Measurements from ENCODE around the gene RARRES2. TPM values are rescaled to one million over a fixed set of nuclear protein-coding genes. Genes with fewer than 3 reads are reported as not detected.

The RARRES2 gene
- total RNA-seq, 2 experiments from 2014 or later, result not detected

DNA sequence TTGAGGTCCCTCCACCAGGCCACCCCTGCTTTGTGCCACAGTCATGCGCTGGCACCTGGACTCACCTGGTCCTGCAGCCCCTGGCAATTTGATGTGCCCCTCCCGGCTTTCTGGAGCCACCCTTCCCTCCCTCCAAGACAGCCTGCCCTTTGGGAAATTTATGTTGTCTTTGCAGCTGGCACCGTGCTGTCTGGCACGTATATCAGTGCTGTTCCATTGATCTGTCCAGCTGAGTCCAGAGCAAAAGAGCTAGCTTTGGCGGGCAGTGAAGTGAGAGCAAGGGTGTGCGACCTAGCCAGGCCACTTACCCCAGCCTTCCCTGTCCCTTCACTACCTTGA is 5.7 kb downstream of the RARRES2 start:
- no peak overlapping the region for H3K27ac Mint-ChIP-seq
- H3K4me1 Mint-ChIP-seq, result peaks cover 7% of the 10 kb centered on the region
- CTCF ChIA-PET, result interaction anchor here (0.7 kb wide), 1 partner anchor 113 kb away, joined by 3 read pairs; no protein-coding TSS in a partner anchor
- ATAC-seq, result no peak
- peaks cover 11% of the 10 kb centered on the region for H3K27me3 Mint-ChIP-seq
- DNase-seq, result no peak
- peaks cover 2% of the 10 kb centered on the region for H3K36me3 Mint-ChIP-seq
- H3K4me3 Mint-ChIP-seq, result no peak overlapping the region
- no peaks in the 10 kb centered on the region for H3K9me3 Mint-ChIP-seq (ENCODE audit: low read depth)

DNA sequence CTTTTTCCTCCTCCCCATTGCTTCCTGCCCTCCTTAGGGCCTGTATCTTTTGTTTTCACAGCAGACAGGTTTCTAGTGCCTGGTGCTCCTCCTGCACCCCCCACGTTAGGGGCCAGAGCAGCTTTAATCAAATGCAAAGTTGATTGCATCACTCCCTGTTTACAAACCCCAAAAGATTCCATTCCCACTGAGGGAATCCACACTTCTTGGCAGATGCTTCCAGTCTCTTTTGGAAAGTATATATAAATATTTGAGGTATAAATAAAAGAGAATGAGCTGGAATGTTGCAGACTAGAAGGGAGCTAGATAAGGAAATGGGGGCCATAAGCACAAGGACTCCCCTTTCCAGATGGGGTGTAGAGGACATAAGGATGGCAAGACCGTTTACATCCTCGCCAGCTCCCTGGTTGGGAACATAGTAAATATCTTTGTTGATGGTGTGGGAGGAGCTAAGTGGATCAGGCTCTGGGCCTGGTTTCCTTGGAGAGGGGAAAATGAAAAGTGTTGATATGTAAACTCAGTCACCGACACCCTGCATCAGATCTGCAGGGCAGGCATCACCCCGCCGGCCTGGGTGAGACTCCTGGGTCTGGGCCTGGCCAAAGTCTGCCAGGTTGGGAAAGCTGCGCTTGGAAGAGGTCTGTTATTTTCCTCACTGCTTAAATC is 6.2 kb downstream of the RARRES2 start:
- CTCF ChIA-PET, result interaction anchor here (0.7 kb wide), 1 partner anchor 114 kb away, joined by 3 read pairs; no protein-coding TSS in a partner anchor
- H3K27me3 Mint-ChIP-seq, result peaks cover 8% of the 10 kb centered on the region
- no peak for ATAC-seq
- DNase-seq, result no peak
- H3K36me3 Mint-ChIP-seq, result peaks cover 2% of the 10 kb centered on the region
- H3K9me3 Mint-ChIP-seq (ENCODE audit: low read depth), result no peaks in the 10 kb centered on the region
- H3K4me3 Mint-ChIP-seq, result no peak overlapping the region
- H3K4me1 Mint-ChIP-seq, result peaks cover 5% of the 10 kb centered on the region
- peak overlapping the region; percentile 45 for H3K27ac Mint-ChIP-seq

DNA sequence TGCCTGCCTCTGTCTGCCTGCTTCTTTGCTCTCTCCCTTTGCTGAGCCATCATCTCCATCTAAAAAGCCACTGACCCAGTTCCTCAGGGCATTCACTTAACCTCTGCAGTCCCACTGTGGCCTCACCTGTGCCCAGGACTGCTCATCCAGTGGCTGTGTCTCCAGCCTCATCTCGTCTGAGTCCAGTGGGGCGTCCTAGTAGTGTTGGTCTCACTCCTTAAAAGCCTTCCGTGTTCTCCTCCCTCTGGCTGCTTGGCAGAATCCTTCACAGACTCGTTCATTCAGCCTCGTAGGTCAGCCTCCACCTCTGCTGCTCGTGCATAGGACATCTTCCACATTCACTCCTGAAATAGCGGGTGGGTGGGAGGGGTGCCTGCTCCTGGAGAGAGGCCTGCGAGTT is 7.3 kb downstream of the RARRES2 start:
- CTCF ChIA-PET, result no interaction called here
- Mint-ChIP-seq H3K4me3 (no peak overlapping the region), H3K27me3 (no peaks in the 10 kb centered on the region), H3K4me1 (no peaks in the 10 kb centered on the region), H3K27ac (no peak overlapping the region), H3K36me3 (peaks cover 3% of the 10 kb centered on the region), H3K9me3 (ENCODE audit: low read depth) (no peaks in the 10 kb centered on the region)
- DNase-seq (no peak), ATAC-seq (no peak)

DNA sequence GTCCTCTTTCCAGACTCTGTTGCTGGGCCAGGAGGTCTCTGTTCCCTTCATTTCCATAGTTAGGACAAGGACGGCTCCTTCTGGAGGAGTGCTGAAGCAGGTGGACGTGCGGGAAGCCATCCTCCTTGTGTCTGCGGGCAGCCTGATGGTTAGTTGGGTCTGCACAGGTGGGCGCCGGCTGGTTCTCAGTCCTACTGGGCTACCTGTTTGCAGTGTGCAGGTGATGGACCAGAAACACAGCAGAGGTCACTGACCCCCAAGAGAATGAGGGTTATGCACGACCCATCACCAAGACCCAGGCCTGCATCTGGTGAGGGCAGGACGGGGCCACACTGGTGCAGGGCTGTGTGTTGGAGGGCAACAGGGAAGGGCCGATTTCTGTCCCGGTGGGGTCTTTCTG is 7.8 kb downstream of the RARRES2 start:
- Mint-ChIP-seq H3K4me3 (no peak overlapping the region), H3K4me1 (no peaks in the 10 kb centered on the region), H3K9me3 (ENCODE audit: low read depth) (no peaks in the 10 kb centered on the region), H3K36me3 (peaks cover 4% of the 10 kb centered on the region), H3K27ac (no peak overlapping the region), H3K27me3 (no peaks in the 10 kb centered on the region)
- CTCF ChIA-PET, result no interaction called here
- no peak for DNase-seq
- ATAC-seq, result no peak

DNA sequence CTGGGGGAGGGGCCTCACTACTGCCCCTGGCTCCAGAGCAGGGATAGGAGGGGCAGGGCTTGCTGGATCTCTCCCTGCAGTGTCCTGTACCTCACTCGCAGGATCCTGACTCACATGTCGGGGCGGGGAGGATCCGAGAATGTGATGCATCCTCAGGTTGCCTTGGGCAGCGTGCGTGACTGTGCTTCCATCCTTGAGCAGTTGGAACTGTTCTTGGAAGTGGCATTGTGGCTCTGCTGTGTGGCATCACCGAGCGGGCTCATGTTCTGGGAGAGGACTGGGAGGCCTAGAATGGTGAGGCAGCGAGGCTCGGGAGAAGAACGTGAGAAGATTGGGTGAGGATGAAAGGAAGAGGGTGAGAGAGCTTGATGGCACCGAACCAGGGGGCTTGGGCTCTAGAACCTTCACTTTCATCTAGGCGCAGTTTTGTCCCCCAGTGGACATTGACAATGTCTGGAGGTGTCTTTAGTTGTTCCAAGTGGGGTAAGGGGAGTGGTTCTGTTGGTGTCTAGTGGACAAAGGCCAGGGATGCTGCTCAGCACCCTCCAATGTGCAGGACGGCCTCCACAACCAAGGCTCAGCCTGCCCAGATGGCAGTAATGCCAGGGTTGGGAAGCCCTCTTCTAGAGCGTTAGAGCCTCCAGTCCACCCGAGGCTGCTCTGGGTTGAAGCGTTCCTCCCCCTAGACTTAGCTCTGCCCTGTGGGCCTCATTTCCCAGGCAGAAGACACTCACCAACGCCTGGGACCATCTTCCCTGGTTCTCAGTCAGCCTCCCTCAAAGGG is 8.4 kb downstream of the RARRES2 start:
- Mint-ChIP-seq H3K27ac (no peak overlapping the region), H3K9me3 (ENCODE audit: low read depth) (no peaks in the 10 kb centered on the region), H3K4me1 (no peaks in the 10 kb centered on the region), H3K4me3 (no peak overlapping the region), H3K27me3 (no peaks in the 10 kb centered on the region), H3K36me3 (peaks cover 6% of the 10 kb centered on the region)
- ATAC-seq (no peak), DNase-seq (no peak)
- CTCF ChIA-PET, result no interaction called here

DNA sequence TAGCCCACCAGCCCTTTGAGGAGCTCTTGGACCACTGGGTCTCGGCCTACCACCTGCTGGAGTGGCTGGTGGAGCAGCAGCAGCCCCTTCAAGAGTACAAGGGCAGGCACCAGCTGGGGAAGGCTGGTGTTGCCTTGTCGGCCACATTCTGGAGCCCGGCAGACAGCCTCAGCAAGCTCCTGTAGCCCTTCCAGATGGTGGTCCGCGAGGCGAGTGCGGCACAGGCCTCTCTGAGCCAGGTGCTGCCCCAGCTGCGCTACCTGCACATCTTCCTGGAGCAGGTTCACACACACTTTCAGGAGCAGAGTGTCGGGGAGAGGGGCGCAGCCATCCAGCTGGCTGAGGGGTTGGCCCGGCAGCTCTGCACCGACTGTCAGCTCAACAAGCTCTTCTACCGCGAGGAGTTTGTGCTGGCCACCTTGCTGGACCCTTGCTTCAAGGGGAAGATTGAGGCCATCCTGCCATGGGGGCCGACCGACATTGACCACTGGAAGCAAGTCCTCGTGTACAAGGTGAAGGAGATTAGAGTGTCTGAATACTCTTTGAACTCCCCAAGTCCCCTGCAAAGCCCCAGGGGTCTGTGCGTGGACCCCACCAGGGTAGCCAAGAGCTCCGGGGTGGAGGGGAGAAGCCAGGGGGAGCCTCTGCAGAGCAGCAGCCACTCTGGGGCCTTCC is 11.1 kb downstream of the RARRES2 start:
- H3K27me3 Mint-ChIP-seq, result no peaks in the 10 kb centered on the region
- CTCF ChIA-PET, result interaction anchor here (1.3 kb wide), 1 partner anchor 15 kb away, joined by 3 read pairs; no protein-coding TSS in a partner anchor
- DNase-seq (no peak), ATAC-seq (no peak)
- H3K4me3 Mint-ChIP-seq, result no peak overlapping the region
- H3K36me3 Mint-ChIP-seq, result peaks cover 19% of the 10 kb centered on the region
- no peaks in the 10 kb centered on the region for H3K9me3 Mint-ChIP-seq (ENCODE audit: low read depth)
- H3K27ac Mint-ChIP-seq, result no peak overlapping the region
- peaks cover 6% of the 10 kb centered on the region for H3K4me1 Mint-ChIP-seq

DNA sequence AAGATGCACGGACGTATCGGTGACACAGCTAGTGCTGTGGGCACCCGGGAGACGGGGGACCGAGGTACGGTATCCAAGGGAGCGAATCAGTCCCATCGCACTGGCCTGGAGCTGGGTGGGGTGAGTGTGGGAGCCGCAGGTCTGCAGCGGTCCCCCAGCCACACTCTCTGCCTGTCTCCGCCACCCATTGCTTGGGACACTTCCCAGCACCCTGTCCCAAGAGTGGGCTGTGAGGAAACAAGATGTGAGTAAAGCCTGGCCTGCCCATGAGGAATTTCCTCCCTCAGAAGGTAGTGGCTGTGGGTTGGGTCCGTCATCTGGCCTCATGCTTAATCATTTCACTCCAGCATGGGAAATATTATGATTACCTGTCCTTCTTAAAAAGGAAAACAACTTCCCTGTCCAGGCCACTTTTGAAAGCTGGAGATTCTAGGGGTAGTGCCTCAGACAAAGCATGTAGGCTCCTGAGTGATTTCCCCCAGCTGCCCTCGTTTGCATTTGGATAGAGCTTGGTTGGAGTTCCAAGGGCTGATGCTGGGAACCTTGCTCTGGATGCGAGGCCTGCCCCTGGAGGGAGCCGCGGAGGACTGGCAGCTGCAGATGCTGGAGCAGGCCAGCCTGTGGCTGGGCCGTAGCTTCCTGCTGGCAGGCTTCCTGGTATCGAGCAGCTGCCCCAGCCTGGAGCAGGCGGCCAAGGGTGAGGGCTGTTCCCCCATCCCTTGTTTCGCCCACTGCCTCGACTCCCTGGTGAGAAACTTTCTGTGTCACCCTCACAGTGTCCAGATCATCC is 11.9 kb downstream of the RARRES2 start:
- Mint-ChIP-seq H3K4me3 (no peak overlapping the region), H3K4me1 (peaks cover 14% of the 10 kb centered on the region), H3K9me3 (ENCODE audit: low read depth) (no peaks in the 10 kb centered on the region), H3K36me3 (peaks cover 24% of the 10 kb centered on the region), H3K27ac (no peak overlapping the region), H3K27me3 (no peaks in the 10 kb centered on the region)
- CTCF ChIA-PET, result interaction anchor here (1.3 kb wide), 1 partner anchor 14 kb away, joined by 3 read pairs; no protein-coding TSS in a partner anchor
- ATAC-seq (no peak), DNase-seq (no peak)

DNA sequence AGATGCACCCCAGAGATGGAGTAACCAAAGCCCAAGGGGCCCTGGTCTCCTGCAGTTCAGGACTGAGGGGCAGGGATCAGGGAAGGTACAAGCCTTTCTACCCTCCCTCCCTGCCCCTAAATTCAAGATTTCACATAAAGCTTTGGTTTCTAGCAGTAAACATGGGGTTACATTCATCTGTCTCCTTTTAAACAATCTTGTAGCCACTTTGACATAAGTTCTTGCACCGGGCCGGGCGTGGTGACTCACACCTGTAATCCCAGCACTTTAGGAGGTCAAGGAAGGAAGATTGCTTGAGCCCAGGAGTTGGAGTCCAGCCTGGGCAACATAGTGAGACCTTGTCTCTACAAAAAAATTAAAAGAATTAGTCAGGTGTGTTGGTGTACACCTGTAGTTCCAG is 14.1 kb downstream of the RARRES2 start:
- no peak overlapping the region for H3K4me3 Mint-ChIP-seq
- no peak for ATAC-seq
- CTCF ChIA-PET, result no interaction called here

DNA sequence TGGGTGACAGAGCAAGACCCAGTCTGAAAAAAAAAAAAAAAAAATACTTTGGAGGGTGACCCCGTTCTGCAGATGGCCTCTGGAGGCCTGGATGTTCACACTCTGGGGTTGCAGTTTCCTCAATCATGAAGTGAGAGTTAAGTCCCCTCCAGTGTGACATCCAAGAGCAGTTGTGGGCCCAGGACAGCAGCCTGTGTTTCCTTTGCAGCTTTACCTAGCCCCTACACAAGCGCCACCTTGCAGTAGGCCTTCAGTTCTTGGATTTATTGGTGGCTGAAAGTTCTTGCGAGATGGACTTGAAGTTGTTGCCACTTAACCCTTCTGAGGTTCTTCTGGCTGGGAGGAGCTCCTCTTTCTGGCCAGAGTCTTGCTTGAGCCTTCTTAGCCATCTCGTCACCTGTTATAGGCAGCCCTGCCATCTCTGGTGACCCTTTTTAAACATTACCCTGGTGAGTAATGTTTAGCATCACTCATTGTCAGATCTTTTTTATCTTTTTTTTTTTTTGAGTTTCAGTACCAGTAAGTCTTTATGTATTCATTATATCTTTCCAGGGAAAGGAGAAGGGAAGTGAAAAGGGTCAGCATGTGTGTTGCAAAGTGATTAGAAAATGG is 14.7 kb downstream of the RARRES2 start:
- Mint-ChIP-seq H3K27me3 (no peaks in the 10 kb centered on the region), H3K27ac (no peak overlapping the region), H3K4me1 (peaks cover 30% of the 10 kb centered on the region), H3K36me3 (peaks cover 24% of the 10 kb centered on the region), H3K4me3 (no peak overlapping the region), H3K9me3 (ENCODE audit: low read depth) (no peaks in the 10 kb centered on the region)
- ATAC-seq (no peak), DNase-seq (no peak)
- CTCF ChIA-PET, result interaction anchor here (0.6 to 1.9 kb wide), 3 partner anchors 31 to 919 kb away, joined by 3 to 4 read pairs (median 3); no protein-coding TSS in a partner anchor

More for the DNA sequence above, 14.1 kb downstream of the RARRES2 start:
- no peaks in the 10 kb centered on the region for H3K9me3 Mint-ChIP-seq (ENCODE audit: low read depth)
- no peak overlapping the region for H3K27ac Mint-ChIP-seq
- H3K27me3 Mint-ChIP-seq, result no peaks in the 10 kb centered on the region
- peaks cover 24% of the 10 kb centered on the region for H3K4me1 Mint-ChIP-seq
- DNase-seq, result no peak
- H3K36me3 Mint-ChIP-seq, result peaks cover 24% of the 10 kb centered on the region

DNA sequence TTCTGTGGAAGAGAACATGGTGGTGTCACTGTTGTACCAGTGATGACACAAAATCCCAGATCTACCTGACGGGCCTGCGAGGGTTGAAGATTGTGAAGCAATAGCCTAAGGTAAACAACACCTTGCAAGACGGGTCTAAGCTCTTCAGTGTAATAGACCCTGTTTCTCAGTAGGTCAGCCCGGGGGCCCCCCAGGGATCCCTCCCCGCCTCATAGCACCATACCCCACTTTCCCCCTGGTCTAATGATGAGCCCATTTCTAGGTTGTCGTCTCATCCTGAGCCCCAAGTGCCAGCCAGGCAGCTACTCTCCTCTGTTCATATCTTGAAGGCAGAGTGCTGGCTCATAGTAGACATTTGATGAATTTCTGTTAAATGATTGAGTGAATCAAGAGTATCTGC is 15.5 kb downstream of the RARRES2 start:
- Mint-ChIP-seq H3K36me3 (peaks cover 22% of the 10 kb centered on the region), H3K27me3 (no peaks in the 10 kb centered on the region), H3K9me3 (ENCODE audit: low read depth) (no peaks in the 10 kb centered on the region), H3K4me3 (no peak overlapping the region), H3K4me1 (peaks cover 36% of the 10 kb centered on the region), H3K27ac (peak overlapping the region; percentile 28)
- DNase-seq (no peak), ATAC-seq (no peak)
- CTCF ChIA-PET, result interaction anchor here (0.6 to 1.9 kb wide), 5 partner anchors 24 to 920 kb away, joined by 3 to 4 read pairs (median 3); no protein-coding TSS in a partner anchor

DNA sequence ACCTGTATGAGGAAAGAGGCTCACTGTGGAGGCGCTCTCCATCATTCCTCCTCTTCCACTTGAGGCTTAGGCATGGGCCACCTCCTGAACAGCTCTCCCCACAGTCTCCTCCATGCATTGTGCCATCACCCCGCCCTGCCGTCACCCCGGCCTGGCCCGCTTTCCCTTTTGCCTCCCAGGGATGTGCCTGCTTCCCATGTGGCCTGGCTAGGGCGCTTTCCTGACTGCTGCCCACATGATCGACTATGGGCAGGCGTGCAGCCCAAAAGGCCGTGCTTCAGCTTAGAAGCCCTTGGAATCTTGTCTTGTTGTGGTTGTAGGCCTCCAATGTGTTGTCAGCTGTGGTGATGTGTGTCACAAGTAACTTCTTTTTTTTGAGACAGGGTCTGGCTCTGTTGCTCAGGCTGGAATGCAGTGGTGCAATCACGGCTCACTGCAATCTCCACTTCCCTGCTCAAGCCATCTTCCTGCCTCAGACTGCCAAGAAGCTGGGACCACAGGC is 16.3 kb downstream of the RARRES2 start:
- Mint-ChIP-seq H3K4me1 (peaks cover 41% of the 10 kb centered on the region), H3K27ac (peak overlapping the region; percentile 97), H3K27me3 (no peaks in the 10 kb centered on the region), H3K4me3 (peak overlapping the region; percentile 80), H3K9me3 (ENCODE audit: low read depth) (no peaks in the 10 kb centered on the region), H3K36me3 (peaks cover 22% of the 10 kb centered on the region)
- ATAC-seq, result no peak
- CTCF ChIA-PET, result interaction anchor here (1.2 to 1.9 kb wide), 2 partner anchors 30 to 33 kb away, joined by 3 to 4 read pairs; no protein-coding TSS in a partner anchor
- DNase-seq, result no peak

DNA sequence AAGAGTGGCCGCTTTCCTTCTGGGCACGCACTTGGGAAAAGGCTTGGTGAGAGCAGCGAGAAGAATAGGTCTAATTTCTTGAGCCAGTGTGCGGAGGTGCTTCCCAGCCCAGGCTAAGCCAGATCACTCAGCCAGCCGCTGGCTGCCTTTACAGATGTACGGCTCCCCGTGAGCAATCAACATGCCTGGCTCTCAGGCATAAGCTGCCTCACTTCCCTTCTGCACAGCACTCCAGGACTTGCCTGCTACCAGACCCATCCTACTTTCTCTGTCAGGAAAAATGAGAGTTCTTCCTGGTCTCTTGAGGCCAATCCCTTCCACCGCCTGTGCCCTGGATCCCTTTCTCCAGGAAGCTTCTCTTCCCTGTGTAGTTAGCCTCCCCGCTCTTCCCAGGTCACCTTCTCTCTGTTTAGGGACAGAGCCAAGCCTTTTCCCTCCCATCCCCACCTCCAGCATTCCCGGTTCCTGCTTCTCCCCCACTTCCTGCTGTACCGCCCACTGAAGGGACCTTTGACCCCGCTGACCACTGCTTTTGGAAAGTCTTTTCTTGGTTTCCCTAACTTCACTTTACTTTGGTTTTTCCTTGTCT is 17.0 kb downstream of the RARRES2 start:
- H3K27ac Mint-ChIP-seq, result peak overlapping the region; percentile 97
- ATAC-seq (no peak), DNase-seq (no peak)
- H3K4me3 Mint-ChIP-seq, result peak overlapping the region; percentile 80
- CTCF ChIA-PET, result interaction anchor here (1.0 to 1.3 kb wide), 3 partner anchors 32 to 80 kb away, joined by 3 to 5 read pairs (median 3); no protein-coding TSS in a partner anchor
- no peaks in the 10 kb centered on the region for H3K9me3 Mint-ChIP-seq (ENCODE audit: low read depth)
- H3K27me3 Mint-ChIP-seq, result no peaks in the 10 kb centered on the region
- H3K36me3 Mint-ChIP-seq, result peaks cover 22% of the 10 kb centered on the region
- H3K4me1 Mint-ChIP-seq, result peaks cover 46% of the 10 kb centered on the region
